Stimulated activated CD4-positive, alpha-beta T cell treated with anti-CD3 and anti-CD28 coated beads, Interleukin-2, amount 100 ng/mL, for 24 hours (primary cell): ENCODE measurements around the gene ZNF839.

Source experiments
- DNase-seq, 2 donors: peaks; one replicate each; pipeline ENCODE4 v3.0.0-alpha.2; 2020

ZNF839 gene

DNA sequence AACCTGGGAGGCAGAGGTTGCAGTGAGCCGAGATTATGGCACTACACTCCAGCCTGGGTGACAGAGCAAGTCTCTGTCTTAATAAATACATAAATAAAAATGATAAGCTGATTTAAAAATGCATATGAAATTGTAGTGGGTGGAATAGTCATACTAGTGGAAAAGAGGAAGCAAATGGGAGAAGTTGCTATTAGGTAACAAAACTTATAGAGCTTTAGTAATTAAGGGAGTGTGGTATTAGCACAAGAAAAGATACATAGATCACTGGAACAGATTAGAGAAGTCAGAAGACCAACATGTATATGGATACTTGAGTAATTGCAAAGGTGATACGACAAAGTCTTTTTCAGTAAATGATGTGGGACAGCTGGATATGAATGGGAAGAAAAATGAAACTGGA, 69.7 kb downstream of the ZNF839 start:
- DNase-seq: no peak

DNA sequence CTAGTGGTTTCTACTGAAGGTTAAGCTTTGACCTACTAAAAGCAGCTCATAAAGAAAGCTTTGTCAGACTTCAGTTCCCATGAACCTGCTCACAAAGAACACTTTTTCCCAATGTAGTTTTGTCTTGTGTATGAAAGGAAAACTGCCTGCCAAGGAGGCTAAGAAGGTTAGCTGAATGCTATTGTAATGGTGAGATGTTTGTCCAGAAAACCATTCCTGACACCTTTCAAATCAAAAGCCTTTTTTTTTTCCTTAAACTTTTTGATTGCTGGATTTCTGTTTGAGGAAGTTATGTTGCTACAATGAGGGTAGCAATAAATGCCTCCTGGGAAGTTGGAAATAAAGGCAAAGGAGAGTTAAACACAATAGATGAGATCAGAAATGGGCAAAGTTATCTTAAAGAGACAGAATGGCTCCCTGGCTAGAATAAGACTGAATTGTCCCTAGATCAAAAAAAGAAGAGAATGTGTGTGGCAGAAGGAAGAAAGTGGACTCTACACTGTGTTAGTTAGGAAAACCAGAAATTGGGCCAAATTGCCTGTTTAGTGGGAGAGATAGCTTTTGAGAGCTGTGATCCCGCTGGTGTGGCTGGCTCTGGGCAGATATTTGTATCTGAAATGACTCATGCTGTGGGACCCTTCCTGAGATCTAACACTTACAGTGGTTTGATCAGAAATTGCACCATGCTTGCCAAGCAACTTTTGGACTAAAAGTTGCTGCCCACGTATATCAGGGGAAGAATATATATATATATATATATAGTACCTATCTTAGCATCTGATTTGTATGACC, 70.7 kb downstream of the ZNF839 start:
- no peak for DNase-seq
